ENCODE results near the gene VWDE.
A peak's percentile ranks its signal among the peaks of the same experiment; 100 is the strongest.
"Not testable (repeated sequence)": the region's sequence is repeated elsewhere in the genome, so short reads cannot be mapped to it uniquely, and the experiment has no call there.

Gene VWDE

GRCh38 chr7:12401538-12402364 lies 1.9 kb downstream of the VWDE start:
- no peak for DNase-seq (ENCODE audit: low spot score)

DNA sequence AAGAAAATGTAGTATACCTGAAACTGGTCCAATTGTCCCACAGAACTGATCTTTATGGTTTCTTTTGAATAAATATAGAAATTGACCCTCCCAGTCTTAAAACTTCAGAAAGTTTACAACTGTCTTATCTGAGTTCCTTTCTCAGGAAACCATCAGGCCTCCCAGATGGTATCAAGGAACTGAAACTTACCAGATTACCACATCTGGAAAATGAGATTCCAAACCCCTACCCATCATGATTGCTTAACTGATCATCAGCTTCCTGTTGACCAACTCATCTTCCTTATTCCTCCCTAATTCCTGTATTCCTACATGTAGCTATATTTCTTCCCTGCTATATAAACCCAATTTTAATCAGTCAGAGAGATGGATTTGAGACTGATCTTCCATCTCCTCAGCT lies 5.5 kb downstream of the VWDE start:
- no peak for DNase-seq (ENCODE audit: low spot score)

DNA sequence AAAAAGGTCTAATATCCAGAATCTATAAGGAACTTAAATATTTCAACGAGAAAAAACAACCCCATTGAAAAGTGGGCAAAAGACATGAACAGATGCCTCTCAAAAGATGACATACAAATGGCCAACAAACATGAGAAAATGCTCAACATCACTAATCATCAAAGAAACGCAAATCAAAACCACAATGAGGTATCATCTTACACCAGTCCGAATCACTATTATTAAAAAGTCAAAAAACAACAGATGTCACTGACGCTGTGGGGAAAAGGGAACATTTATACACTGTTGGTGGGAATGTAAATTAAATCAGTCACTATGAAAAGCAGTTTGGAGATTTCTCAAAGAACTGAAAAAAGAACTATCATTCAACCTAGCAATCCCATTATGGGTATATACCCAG lies 6.0 kb downstream of the VWDE start:
- no peak for DNase-seq (ENCODE audit: low spot score)

DNA sequence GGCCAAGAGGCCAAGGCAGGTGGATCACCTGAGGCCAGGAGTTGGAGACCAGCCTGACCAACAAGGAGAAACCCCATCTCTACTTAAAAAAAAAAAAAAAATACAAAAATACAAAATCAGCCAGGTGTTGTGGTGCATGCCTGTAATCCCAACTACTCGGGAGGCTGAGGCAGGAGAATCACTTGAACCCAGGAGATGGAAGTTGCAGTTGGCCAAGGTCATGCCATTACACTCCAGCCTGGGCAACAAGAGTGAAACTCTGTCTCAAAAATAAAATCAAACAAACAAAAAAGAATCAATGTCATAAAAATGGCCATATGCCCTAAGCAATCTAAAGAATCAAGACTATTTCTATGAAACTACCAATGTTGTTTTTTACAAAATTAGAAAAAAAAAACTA lies 7.0 kb downstream of the VWDE start:
- DNase-seq (ENCODE audit: low spot score), result not testable (repeated sequence)

DNA sequence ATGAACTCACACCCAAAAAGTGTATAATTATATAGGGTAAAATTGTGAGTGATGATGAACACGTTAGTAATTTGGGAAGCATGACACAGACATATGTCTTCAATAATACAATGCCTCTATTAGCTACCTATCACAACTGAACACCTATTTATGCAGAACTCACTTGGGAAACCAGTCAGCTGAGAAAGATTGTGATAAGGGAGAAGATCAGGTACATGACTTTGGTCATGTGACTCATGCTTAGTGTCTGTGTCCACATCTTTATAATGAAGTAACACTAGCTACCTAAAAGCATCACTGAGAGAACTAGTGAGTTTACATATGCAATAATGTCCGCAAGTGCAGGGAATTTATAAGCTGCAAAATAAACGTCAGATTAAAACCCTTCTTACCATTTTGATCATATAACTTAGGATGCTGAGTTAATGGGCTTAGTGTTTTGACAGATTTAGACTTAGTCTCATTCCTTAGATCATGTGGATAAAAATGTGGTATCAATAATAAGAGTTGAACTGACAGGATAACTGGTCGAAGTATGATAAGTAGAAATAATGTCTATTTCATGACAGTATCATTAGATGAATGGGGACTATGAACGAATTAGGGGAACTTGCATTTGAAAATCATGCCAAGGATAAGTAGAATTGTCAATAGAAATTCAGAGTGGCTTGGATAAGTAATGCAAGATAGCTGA lies 11.6 kb downstream of the VWDE start:
- DNase-seq (ENCODE audit: low spot score), result no peak

GRCh38 chr7:12389089-12389700 lies 14.5 kb downstream of the VWDE start:
- DNase-seq (ENCODE audit: low spot score), result peak; percentile 17

- no peak for DNase-seq (ENCODE audit: low spot score)
Observed at GRCh38 chr7:12386313-12386740, 17.3 kb downstream of the VWDE start.

GRCh38 chr7:12385364-12385786 lies 18.3 kb downstream of the VWDE start:
- DNase-seq (ENCODE audit: low spot score), result no peak

DNA sequence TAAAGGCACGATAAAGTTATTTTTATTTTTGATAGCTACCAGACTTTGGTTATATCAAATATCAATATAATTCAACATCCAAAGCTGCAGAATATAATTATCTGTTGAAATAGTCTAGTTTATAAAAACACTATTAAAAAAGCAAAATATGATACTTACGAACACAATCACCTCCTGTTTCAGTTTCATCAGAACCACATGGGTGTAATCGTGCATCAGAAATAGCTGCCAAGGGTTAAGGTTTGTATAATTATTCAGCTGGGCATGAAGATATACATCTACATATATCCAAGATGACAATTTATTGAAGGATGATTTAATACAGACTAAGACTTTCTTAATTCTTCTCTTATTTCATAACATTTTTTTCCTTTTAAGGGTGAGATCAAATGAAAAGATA lies 20.3 kb downstream of the VWDE start:
- DNase-seq (ENCODE audit: low spot score), result no peak

- no peak for DNase-seq (ENCODE audit: low spot score)
Observed at GRCh38 chr7:12378389-12378788, 25.3 kb downstream of the VWDE start.

GRCh38 chr7:12377406-12377805 lies 26.3 kb downstream of the VWDE start:
- DNase-seq (ENCODE audit: low spot score), result no peak

DNA sequence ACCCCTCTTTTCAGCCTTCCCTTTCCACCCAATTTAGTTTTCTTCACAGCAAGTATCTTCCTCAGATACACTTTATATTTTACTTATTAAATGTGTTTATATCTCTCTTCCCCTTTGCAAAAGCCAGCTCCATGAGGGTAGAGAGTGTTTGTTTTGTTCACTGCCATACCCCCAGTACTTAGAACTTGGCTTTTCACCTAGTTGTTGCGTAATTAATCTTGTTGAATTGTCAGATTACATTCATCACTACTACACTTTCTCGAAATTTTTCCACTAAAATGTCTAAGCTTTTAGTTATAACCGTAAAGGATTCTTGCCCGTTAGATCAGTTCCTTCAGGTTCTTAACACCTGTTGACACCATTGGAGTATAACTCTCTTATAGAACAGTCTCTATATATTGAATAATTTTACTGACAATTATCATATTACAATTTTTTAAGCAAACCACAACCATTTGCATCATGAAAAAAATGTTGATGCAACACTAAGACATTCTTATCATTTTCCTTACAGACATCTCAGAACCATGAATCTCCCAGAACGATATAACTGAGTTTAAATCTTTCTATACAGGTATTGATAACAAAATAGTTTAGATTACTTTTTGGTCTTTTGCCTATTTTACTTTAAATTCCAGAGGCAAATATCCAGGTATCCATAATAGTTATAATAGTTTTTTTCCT lies 29.9 kb downstream of the VWDE start:
- DNase-seq (ENCODE audit: low spot score), result no peak

- DNase-seq (ENCODE audit: low spot score), result no peak
Observed at GRCh38 chr7:12370249-12370648, 33.4 kb downstream of the VWDE start.

GRCh38 chr7:12369756-12370155 lies 33.9 kb downstream of the VWDE start:
- no peak for DNase-seq (ENCODE audit: low spot score)

DNA sequence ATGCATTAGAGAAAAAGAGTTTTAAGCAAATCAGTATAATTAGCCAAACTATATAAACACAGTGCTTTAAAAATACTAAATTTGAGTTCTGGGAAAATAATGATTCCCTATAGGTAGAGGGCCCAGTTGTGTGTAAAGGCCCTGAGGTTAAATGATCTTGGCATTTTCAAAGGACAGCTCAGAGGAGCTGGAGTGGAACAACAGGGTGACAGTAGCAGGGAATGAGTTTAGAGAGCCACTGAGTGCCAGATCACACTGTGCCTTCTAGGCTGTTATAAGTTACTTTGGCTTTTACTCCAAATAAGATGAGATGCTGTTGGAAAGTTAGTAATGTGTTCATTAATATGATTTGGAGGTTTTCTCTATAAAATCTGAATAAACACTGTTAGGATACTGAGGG lies 34.6 kb downstream of the VWDE start:
- DNase-seq (ENCODE audit: low spot score), result no peak

DNA sequence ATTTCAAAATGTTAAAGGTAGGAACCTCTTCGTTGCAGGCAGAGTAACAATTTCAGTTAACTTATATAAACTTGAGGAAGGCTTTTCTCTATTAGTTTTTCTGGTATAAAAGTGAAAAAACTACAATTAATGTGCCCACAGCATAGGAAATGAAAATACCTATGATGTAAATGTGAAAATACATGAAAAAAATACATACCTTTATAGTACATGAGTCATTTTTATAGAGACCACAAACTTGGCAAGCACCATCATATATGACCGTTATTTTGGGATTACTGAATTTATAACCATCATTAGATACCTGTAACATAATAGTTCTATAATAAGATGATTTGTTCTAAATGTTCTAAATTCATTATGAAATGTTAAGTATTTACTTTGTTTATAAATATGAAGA lies 42.7 kb downstream of the VWDE start:
- DNase-seq (ENCODE audit: low spot score), result no peak

GRCh38 chr7:12358694-12359093 lies 45.0 kb downstream of the VWDE start:
- DNase-seq (ENCODE audit: low spot score), result no peak

DNA sequence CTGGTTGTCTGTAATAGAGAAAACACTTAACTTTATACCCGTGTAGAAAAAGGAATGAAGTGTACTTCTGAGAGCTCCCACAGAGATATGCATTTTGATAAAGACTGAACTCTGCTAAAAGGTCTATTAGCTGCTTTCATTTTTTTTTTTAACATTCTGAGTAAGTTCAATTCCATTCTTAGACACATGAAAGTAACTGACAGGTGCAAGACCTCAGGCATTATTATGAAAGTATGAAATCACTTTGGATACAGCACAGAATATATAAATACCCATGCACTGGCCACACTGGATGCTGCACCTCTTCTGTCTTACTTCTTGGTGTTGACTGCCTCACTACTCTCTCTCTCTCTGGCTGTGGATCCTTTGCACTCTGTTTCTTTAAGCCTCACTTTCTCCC lies 46.2 kb downstream of the VWDE start:
- DNase-seq (ENCODE audit: low spot score), result no peak

DNA sequence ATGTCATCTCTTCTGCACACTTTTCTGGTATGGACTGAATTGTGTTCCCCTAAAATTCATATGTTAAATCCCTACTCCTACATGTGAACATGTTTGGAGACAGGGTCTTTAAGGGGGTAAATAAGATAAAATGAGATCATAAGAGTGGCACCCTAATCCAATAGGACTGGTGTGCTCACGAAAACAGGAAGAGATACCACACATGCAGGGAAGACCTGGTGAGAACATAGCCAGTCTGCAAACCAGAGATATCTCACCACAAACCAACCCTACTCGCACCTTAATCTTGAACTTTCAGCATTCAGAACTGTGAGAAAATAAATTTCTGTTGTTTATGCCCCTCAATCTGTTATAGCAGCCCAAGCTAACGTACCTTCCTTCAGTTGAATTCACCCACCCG lies 51.8 kb downstream of the VWDE start:
- no peak for DNase-seq (ENCODE audit: low spot score)

GRCh38 chr7:12350971-12351370 lies 52.7 kb downstream of the VWDE start:
- DNase-seq (ENCODE audit: low spot score), result no peak

- DNase-seq (ENCODE audit: low spot score), result no peak
Observed at GRCh38 chr7:12337095-12337494, 66.6 kb downstream of the VWDE start.
